PC-3 (cell line): Measurements from ENCODE around the gene HIPK1. TPM values are rescaled to one million over a fixed set of nuclear protein-coding genes. Genes with fewer than 3 reads are reported as not detected.

Experiments
- ATAC-seq: fragments of 200-7000 bp; cut with Tn5 transposase; 2 replicates; pipeline ENCODE4 v1.9.1; 2020; ENCODE audit warnings: mild to moderate bottlenecking, moderate library complexity
- BruUV-seq: library from RNA; stranded (reverse); fragments of 400-500 nt; replicated peaks from 2 replicates; lab custom pipeline; 2021; lab: Mats Ljungman, UMichigan
- CTCF ChIA-PET: fragments of 300-600 bp; sonication (Branson Sonifier 250); formaldehyde crosslinking; loops from one replicate; lab custom pipeline; 2022; ENCODE audit warnings: antibody characterized with exemption; lab: Charles Lee
- POLR2A ChIA-PET: fragments of 300-600 bp; sonication (Branson Sonifier 250); formaldehyde crosslinking; loops from one replicate; lab custom pipeline; 2022; ENCODE audit warnings: antibody characterized with exemption; ENCODE audit not compliant: unreplicated experiment; lab: Charles Lee
- DNase-seq: peaks from one replicate; pipeline ENCODE4 v3.0.0-alpha.2; 2015
- H2AFZ ChIP-seq: fragments of 300-600 bp; sonication (generic); 2 replicates; pipeline ENCODE4 v1.6.0; 2016; ENCODE audit warnings: antibody characterized with exemption, low read length
- H3F3A ChIP-seq: fragments of 300-600 bp; sonication (generic); one replicate; pipeline ENCODE4 v1.6.0; 2017; ENCODE audit warnings: antibody characterized with exemption, low read length, control low read depth, mild to moderate bottlenecking; ENCODE audit not compliant: unreplicated experiment
- H3K27ac ChIP-seq: fragments of 300-600 bp; sonication (generic); 2 replicates; pipeline ENCODE4 v1.5.1; 2016; ENCODE audit warnings: mild to moderate bottlenecking, low read length
- H3K27me3 ChIP-seq: fragments of 300-600 bp; sonication (generic); 2 replicates; pipeline ENCODE4 v1.6.1; 2016; ENCODE audit warnings: low read length, mixed read lengths
- H3K36me3 ChIP-seq: fragments of 300-600 bp; sonication (generic); 2 replicates; pipeline ENCODE4 v1.6.1; 2016; ENCODE audit warnings: low read depth, mixed run types, low read length, mixed read lengths
- H3K4me1 ChIP-seq: fragments of 300-600 bp; sonication (generic); 2 replicates; pipeline ENCODE4 v1.5.1; 2016; ENCODE audit warnings: low read length; ENCODE audit not compliant: insufficient read depth
- H3K4me2 ChIP-seq: fragments of 300-600 bp; sonication (generic); 2 replicates; pipeline ENCODE4 v1.6.0; 2016; ENCODE audit warnings: low read length
- H3K4me3 ChIP-seq: fragments of 300-600 bp; sonication (generic); 2 replicates; pipeline ENCODE4 v1.5.1; 2016; ENCODE audit warnings: mild to moderate bottlenecking, low read length, mixed read lengths
- H3K79me2 ChIP-seq: fragments of 300-600 bp; sonication (generic); 2 replicates; pipeline ENCODE4 v1.6.1; 2017; ENCODE audit warnings: low read length, mixed read lengths
- H3K9ac ChIP-seq: fragments of 300-600 bp; sonication (generic); 2 replicates; pipeline ENCODE4 v1.6.0; 2016; ENCODE audit warnings: mild to moderate bottlenecking, low read length
- H3K9me2 ChIP-seq: fragments of 300-600 bp; sonication (generic); replicated peaks from 2 replicates; pipeline ENCODE4 v1.6.1; 2016; ENCODE audit warnings: mixed run types, low read length, mixed read lengths
- H3K9me3 ChIP-seq: fragments of 300-600 bp; sonication (generic); 2 replicates; pipeline ENCODE4 v1.6.1; 2016; ENCODE audit warnings: low read length, mixed read lengths
- H4K20me1 ChIP-seq: fragments of 300-600 bp; sonication (generic); 2 replicates; pipeline ENCODE4 v1.6.1; 2016; ENCODE audit warnings: low read length, mixed read lengths
- EZH2 ChIP-seq: fragments of 300-600 bp; sonication (generic); IDR thresholded peaks from one replicate; pipeline ENCODE4 v1.6.1; 2017; ENCODE audit warnings: antibody characterized with exemption, mild to moderate bottlenecking, low read length; ENCODE audit not compliant: unreplicated experiment
- EZH2phosphoT487 ChIP-seq: fragments of 300-600 bp; sonication (generic); IDR thresholded peaks from 2 replicates; pipeline ENCODE4 v1.6.1; 2018; ENCODE audit warnings: mild to moderate bottlenecking, antibody characterized with exemption, low read length, borderline replicate concordance
- intact Hi-C: fragments of 100-400 bp; cut with micrococcal nuclease; formaldehyde crosslinking; loops from 2 replicates; pipeline ENCODE4 v1.9.0; 2023
- total RNA-seq: library from RNA; depleted of rRNA; stranded (reverse); fragments of >200 nt; gene quantifications from 2 replicates; pipeline ENCODE4 v1.2.3, GENCODE V29; 2014
- TF ChIP-seq, protein P1 (sequence below): fragments of 300-600 bp; sonication (generic); conservative IDR thresholded peaks from 2 replicates; pipeline ENCODE4 v1.5.1; 2017; ENCODE audit warnings: antibody characterized with exemption, low read depth, mild to moderate bottlenecking, low read length

The HIPK1 gene
- total RNA-seq, 1 experiment from 2014 or later = 19.9 TPM

- no peak overlapping the region for H2AFZ ChIP-seq
- CTCF ChIA-PET = no interaction called here
- TF ChIP-seq, protein P1, sequence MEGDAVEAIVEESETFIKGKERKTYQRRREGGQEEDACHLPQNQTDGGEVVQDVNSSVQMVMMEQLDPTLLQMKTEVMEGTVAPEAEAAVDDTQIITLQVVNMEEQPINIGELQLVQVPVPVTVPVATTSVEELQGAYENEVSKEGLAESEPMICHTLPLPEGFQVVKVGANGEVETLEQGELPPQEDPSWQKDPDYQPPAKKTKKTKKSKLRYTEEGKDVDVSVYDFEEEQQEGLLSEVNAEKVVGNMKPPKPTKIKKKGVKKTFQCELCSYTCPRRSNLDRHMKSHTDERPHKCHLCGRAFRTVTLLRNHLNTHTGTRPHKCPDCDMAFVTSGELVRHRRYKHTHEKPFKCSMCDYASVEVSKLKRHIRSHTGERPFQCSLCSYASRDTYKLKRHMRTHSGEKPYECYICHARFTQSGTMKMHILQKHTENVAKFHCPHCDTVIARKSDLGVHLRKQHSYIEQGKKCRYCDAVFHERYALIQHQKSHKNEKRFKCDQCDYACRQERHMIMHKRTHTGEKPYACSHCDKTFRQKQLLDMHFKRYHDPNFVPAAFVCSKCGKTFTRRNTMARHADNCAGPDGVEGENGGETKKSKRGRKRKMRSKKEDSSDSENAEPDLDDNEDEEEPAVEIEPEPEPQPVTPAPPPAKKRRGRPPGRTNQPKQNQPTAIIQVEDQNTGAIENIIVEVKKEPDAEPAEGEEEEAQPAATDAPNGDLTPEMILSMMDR = no peak
- TF ChIP-seq EZH2 (no peak), EZH2phosphoT487 (no peak)
- H3K79me2 ChIP-seq = no peaks in the 10 kb centered on the region
- no peak overlapping the region for H3K9ac ChIP-seq
- POLR2A ChIA-PET = no interaction called here
- H3K4me2 ChIP-seq = no peak overlapping the region
- DNase-seq = no peak
- ATAC-seq = no peak
- no peaks in the 10 kb centered on the region for H3F3A ChIP-seq
- no peaks in the 10 kb centered on the region for H4K20me1 ChIP-seq
- intact Hi-C loops = no loop called here
- H3K9me3 ChIP-seq = no peaks in the 10 kb centered on the region
- no TSS peak for BruUV-seq
- H3K9me2 ChIP-seq = no peaks in the 10 kb centered on the region
- H3K4me1 ChIP-seq = peaks cover 14% of the 10 kb centered on the region
- H3K4me3 ChIP-seq = no peak overlapping the region
- no peaks in the 10 kb centered on the region for H3K36me3 ChIP-seq
- H3K27ac ChIP-seq = no peak overlapping the region
- H3K27me3 ChIP-seq = no peaks in the 10 kb centered on the region
These were observed 54.7 kb downstream of the HIPK1 start for GRCh38 chr1:113983826-113984225.

- BruUV-seq = no TSS peak
- CTCF ChIA-PET = interaction anchor here (0.6 to 0.8 kb wide), 2 partner anchors 110 to 298 kb away, joined by 3 read pairs; no protein-coding TSS in a partner anchor
- ATAC-seq = no peak
- Histone ChIP-seq H2AFZ (no peak overlapping the region), H3F3A (no peaks in the 10 kb centered on the region), H3K9me2 (no peaks in the 10 kb centered on the region), H4K20me1 (no peaks in the 10 kb centered on the region), H3K36me3 (no peaks in the 10 kb centered on the region), H3K27ac (no peak overlapping the region), H3K27me3 (no peaks in the 10 kb centered on the region), H3K4me2 (no peak overlapping the region), H3K9ac (no peak overlapping the region), H3K4me3 (no peak overlapping the region), H3K9me3 (no peaks in the 10 kb centered on the region), H3K79me2 (no peaks in the 10 kb centered on the region), H3K4me1 (peaks cover 5% of the 10 kb centered on the region; the same call in 1 of the 2 replicates)
- intact Hi-C loops = no loop called here
- no peak for DNase-seq
- TF ChIP-seq EZH2phosphoT487 (no peak), EZH2 (no peak)
- TF ChIP-seq, protein P1 = no peak
- POLR2A ChIA-PET = no interaction called here
These were observed 55.6 kb downstream of the HIPK1 start for GRCh38 chr1:113984710-113985109.

DNA sequence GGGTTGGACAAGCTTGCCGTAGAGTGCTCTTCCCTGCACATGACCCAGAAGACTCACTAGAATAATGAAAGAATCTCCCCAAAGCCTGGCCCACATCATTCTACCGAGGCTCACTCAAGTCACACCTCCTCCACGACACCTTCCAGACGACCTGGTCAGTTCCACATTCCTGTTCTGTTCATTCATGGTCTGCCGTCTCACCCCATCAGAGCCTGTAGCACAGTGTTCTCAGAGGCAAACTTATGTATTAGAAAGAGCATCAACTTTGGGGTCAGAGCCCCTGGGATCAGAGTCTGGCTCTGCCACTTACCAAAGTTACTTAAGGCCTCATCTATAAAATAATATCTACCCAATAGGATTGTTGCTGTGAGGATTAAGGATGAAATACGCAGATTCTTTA is 57.7 kb downstream of the HIPK1 start:
- Histone ChIP-seq H3K4me3 (no peak overlapping the region), H3K9me2 (no peaks in the 10 kb centered on the region), H3K27me3 (no peaks in the 10 kb centered on the region), H3K9ac (no peak overlapping the region), H3K36me3 (no peaks in the 10 kb centered on the region), H2AFZ (no peak overlapping the region), H3K4me1 (no peaks in the 10 kb centered on the region), H3K27ac (no peak overlapping the region), H3K9me3 (no peaks in the 10 kb centered on the region), H3F3A (no peaks in the 10 kb centered on the region), H3K79me2 (no peaks in the 10 kb centered on the region), H3K4me2 (no peak overlapping the region), H4K20me1 (no peaks in the 10 kb centered on the region)
- POLR2A ChIA-PET = no interaction called here
- no peak for TF ChIP-seq EZH2
- no peak for TF ChIP-seq EZH2phosphoT487
- TF ChIP-seq, protein P1 = no peak
- CTCF ChIA-PET = no interaction called here
- DNase-seq = no peak
- BruUV-seq = no TSS peak
- intact Hi-C loops = no loop called here
- ATAC-seq = no peak
